GM21737 (cell line): ENCODE data around the gene RPA3.

ENCODE experiments used
- ATAC-seq: cut with Tn5 transposase; IDR thresholded peaks from one replicate; pipeline ENCODE4 v1.9.1; 2021; ENCODE audit warnings: mild to moderate bottlenecking, moderate library complexity; ENCODE audit not compliant: unreplicated experiment

RPA3 gene

DNA sequence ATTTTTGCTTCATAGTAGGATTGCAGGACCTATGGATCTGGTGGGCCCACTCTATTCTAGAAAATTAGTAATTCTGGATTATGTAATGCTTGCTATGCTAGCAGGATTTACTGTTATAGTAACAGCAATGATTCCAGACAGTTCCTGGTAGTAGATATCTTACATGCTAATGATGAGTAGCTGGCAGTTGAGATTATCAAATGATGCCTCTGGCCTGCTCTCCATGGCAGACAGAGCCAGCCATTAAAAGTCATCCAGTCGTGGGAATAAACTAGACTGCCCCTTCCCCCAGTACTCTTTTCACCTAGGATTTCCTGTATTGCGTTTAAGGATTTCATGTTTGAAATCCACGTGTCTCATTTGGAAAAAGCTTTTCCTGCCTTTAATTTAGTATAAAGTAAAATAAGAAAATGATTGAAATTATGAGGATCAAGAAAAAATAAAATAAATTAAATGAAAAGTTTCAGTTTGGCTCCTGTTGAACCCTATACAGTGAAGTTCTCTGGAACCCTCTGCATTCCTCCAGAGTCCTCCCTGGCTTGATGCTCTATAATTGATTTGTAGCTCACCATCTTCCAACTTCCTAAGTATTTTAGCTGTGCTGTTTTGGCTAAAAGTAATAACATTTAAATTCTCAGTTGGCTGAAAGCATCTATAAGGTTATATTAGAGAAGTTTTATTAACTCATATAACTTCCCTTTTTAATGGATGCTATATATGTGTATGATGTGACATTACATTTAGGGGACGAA is 63.3 kb downstream of the RPA3 start:
- ATAC-seq, result no peak

DNA sequence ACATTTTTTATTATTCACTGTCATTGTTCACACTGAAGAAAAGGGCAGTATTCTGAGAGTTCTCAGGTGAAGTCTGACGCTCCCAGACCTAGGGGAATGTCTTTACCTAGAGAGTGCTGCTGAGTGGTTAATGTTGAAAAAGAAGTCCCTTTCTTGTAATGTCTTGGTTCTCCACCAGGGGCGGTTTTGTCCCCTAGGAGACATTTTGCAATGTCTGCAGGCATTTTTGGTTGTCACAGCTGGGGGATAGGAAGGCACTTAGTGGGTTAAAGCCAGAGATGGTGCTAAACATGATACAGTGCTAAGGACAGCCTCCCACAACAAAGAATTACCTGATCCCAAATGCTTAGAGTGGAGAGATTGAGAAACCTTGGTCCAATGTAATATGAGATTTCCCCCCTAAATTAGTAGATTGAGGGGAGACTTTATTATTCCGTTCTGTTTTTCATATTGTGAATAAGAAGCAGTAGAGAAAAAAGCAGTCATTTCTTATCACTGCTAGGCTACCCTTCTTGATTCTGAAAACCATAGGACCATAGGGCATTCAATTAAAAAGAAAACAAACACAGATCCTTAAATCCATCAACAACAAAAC is 64.7 kb downstream of the RPA3 start:
- no peak for ATAC-seq

DNA sequence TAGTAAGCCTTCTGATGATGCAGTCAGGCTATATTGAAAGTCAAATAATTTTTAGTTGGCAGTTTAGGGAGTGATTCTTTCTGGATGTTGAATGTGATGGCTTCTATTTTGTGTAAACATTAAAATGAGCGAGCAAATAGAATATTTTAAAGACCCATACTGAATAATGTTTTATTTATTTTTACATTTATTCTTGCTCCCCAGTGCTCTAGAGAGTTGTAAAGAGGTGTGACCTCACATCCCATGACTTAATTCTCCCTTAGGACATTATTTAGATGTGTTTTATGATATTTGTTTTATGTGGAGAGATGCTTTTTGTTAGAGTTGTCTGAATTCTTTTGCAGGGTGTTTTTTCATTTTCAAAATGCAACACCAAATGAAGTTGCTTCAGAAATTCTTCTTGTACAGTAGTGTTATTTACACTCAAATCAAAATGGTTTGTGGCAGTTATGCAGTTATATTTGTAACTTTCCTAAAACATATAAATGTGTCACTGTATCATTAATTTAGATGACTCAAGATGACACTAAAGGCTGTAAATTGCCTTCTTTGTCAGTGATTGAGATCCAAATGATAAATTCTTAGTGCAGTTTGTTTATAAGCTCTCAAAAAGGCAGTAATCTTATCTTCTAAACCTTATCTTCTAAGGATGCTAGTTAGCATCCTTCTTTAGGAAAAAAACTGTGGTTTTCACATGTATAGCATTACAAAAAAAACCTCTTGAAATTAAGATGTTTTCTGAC is 65.4 kb downstream of the RPA3 start:
- no peak for ATAC-seq

DNA sequence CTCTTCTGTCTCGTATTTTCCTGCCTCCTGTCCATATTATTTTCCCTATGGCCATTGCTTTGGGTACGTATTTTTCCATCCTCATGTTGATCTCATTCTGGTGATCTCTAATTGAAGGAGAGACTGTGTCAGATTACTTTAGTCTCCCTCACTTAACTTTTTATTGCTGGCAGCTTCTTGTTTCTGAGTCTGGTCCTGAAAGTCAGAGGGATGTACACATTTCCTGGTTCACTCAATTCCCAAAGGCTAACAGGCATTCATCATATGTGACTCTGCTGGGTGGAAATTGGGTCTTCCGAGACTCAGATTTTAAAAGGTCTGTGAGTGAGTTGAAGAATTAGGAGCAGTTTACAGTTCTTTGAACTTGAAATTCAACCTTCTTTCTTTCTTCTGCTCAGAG is 66.9 kb downstream of the RPA3 start:
- no peak for ATAC-seq

DNA sequence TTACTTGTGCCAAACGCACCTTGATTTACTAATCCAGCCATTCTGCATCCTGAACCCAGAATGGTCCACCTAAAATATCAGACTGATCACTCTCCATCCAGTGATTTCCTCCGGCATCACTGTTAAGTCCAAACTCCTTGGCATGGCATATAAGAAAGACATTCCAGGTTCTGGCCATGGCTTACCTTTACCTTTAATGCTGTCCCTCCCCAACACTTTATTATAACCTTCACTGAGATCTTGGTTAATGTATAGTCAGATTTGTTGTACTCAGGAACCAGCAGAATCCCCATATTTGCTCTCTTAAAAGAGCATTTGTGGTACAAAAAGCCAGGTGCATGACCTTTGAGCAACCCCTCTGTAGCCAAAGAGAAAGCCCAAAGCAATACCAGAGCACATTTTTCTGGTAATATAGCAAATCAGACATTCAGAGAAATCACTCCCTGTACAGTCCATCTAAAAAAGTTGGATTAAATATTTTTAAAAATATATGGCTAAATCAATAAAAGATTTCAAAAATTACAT is 67.7 kb downstream of the RPA3 start:
- ATAC-seq, result no peak

DNA sequence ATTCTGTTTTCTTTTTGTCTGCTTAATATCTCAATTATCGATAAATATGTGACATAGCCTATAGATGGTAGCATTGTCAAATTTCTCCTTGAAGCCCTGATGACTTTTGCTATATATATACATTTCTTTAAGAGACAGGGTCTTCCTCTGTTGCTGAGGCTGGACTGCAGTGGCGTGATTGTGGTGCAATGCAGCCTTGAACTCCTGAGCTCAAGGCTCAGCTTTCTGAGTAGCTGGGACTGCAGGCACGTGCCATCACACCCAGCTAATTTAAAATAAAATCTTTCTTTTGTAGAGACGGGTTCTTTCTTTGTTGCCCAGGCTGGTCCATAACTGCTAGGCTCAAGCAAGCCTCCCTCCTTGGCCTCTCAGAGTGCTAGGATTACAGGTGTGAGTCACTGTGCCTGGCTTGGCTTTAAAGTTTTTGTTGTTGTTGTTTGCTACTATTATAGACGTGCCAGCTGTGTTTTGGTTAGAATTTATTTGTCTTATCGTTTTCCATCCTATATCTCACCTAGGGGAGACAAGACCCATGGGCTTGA is 70.8 kb downstream of the RPA3 start:
- no peak for ATAC-seq

DNA sequence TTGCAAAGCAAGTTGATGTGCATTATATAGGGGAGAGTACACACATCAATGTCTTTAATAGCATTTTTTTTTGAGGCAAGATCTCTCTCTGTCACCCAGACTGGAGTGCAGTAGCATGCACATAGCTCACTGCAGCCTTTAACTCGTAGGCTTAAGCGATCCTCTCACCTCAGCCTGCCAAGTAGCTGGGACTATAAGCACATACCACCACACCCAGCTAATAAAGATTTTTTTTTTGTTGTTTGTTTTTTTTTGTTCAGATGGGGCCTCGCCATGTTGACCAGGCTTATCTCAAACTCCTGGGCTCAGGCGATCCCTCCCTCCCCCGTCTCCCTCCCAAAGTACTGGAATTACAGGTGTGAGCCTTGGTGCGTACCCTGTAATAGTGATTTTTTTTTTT is 76.3 kb downstream of the RPA3 start:
- ATAC-seq, result no peak

DNA sequence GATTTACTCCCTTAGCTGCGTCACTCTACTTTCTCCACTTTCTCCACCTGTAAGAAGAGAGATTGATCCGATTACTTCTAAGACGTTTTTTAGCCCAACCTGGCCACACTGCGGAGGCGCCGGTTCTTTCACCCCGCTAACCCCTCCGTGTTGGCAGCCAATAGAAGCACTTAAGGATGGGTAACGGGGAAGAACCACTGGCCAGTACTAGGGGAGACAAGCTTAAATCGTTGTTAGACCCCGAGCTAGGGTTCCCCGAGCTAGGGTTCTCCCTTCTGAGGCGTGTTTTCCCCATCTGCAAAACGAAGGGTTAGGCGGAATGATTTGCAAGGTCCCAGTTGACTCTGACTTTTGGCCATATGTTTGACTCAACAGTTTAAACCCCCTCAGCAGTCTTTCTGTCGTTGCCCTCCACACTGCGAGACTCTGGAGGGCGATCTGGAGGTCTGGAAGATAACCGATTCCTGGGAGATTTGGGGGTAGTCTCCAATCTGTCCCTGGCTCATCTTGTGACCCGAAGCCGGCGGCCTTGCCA is 77.2 kb downstream of the RPA3 start:
- ATAC-seq, result peak; percentile 4

DNA sequence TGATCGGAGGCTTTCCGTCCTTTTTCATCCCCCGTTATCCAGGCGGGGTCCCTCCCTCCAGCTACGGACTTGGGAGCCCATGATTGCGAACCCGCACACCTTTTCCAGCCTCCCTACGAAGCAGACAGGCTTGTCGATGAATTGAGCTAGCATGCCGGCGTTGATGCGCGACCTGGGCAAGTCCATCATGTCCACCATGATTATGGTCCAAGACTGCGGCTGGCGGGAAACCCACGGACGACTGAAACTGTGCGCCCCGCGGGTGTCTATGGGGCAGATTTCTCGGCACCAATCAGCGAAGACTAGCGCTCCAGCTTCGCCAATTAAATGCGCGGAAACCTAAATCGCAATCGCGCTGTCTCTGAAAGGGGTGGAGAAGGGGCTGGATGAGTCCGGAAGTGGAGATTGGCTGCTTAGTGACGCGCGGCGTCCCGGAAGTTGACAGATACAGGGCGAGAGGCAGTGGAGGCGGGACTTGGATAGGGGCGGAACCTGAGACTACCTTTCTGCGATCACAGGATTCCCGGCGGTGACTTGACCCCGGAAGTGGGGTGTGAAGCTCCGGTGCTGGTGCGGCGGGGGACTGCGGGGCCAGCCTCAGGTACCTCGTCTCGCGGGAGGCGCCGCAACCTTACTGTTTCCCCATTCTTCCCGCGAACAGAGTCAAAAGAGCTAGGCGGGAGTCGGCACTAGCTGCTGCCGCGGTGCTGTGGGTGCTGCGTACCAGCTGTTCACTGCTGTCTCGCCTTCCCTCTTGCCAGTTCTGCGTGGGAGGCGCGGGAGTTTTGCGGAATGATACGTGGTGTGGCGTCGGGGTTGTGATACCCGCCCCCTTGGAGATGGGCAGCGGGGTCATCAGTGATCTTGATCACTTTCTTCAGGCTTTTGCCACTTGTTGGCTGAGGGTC is 77.9 kb downstream of the RPA3 start, which contains the start of gene UMAD1:
TSS of gene UMAD1 (plus strand) at position 532 of the 908 bp plus-strand sequence. CDS start 32,620 bp downstream, outside the sequence.
- peak; percentile 98 for ATAC-seq

DNA sequence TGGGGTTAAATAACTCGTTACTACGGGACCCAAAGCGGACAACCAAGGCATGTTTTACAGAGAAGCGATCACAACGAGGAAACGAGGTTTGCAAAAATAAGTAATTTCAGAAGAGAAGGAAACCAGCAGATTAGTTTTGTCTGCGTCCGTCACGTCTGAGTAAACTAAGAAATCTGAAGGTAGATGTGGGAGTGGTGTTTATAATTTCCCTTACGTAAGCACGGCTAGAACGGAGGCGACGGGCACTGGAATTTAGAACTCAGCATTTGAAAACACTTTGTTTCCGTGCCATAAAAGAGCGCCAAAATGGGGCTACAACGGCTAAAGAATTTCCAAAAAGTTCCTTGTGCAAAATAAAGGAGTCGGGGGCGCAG is 78.6 kb downstream of the RPA3 start:
- no peak for ATAC-seq

DNA sequence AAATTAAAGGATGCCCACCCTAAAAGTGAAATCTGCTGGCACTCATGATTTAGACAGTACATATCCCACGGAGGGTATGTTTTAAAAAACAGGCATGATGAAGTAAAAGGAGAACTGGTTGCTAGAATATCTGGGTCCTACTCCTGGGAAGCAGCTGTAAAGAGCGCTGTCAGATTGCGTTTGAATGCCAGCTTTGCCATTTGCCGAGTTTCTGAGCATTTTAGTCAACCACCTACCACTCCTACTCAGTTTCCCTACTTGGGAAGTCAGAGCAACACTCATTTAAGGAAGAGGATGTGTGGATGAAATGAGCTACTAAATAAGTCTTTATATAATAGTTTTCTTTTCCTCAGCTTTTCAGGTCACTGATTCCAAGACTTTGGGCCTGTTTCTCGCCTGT is 79.0 kb downstream of the RPA3 start:
- no peak for ATAC-seq

DNA sequence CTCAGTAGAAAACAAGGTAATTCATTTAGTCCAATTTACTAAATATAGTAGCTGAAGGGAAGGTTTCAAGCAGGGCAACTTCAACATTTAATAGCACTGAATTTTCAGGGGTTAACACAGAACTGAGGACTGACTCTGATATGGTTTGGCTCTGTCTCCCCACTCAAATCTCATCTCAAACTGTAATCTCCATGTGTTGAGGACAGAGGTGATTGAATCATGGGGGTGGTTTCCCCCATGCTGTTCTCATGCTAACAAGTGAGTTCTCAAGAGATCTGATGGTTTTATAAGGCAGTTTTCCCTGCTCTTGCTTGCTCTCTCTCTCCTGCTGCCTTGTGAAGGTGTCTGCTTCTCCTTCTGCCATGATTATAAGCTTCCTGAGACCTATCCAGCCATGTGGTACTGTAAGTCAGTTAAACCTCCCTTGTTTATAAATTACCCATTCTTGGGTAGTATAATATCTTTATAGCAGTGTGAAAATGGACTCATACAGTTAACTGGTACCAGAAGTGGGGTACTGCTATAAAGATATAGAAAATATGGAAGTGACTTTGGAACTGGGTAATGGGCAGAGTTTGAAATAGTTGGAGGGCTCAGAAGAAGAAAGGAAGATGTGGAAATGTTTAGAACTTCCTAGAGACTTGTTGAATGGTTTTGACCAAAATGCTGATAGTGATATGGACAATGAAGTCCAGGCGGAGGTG is 87.6 kb downstream of the RPA3 start:
- no peak for ATAC-seq

DNA sequence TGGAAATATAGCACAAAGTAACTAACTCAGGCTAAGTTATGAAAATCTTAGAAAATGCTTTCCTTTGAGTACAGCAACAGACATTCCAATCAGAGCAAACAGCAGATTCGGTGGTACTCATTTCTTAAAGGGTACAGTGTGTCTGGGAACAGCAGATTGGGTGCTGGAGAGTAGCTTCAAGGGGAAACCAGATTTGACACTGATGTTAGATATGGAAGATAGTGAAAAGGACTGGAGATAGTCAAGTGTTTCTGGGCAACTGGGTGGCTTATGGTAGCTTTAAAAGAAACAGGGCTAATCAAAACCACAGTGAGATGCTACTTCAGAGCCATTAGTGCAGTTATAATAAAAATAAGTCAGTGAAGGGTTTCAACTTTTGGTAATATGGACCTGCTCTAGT is 89.9 kb downstream of the RPA3 start:
- ATAC-seq, result no peak

DNA sequence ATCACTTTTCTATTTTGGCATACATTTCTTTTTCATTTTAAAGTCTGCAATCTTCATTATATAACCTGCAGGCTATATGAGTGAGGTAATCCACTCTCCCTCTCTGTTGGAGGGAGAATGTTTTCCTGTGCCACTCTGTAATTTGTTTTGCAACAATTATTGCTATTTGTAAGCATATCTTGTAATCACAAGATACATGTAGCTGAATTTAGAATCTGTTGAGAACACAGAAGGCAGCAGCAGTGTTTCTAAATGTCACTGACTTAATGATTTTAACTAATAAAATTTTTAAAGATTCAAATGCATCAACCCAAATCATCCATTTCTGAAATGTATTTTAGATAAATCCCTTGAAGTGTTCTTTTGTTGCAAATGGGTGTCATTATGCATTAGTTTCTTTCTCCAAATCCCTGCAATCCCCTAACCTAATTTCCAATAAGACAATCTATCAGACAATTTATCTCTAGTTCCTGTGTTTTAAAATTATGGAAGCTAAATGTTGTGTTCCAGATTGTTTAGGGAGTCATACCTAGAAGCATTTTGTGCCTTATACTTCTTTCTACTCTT is 97.7 kb downstream of the RPA3 start:
- ATAC-seq, result no peak

DNA sequence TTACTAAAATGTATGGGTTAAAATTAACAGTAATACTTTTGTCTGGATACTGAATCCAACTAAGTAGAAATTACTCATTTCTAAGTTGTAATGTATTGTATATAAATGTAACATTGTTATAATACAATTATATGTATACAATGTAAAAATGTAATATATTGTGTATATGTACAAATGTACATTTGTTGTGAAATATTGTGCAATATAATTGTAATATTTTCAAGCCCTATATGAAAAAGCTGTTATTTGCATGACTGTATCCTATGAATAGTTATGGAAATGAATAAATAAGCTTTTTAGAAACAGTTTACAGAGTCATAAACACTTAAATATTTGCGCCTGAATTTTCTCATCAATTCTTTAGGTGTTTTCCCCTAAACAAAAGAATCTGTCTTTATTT is 98.2 kb downstream of the RPA3 start:
- no peak for ATAC-seq

DNA sequence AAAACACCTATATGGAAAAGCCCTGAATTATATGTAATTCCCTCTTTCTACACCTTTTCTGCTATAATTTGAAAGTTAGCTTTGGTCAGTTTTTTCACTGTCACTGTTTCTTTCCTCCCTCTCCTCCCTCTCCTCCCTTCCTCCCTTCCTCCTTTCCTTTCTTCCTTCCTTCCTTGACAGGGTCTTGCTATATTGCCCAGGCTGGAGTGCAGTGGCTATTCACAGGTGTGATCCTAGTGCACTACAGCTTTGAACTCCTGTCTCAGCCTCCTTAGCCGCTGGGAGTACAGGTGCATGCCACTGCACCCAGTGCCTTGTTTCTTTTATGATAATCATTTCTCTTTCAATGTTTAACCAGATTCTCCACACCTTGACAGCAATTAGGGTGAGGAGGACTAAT is 100.0 kb downstream of the RPA3 start:
- no peak for ATAC-seq

DNA sequence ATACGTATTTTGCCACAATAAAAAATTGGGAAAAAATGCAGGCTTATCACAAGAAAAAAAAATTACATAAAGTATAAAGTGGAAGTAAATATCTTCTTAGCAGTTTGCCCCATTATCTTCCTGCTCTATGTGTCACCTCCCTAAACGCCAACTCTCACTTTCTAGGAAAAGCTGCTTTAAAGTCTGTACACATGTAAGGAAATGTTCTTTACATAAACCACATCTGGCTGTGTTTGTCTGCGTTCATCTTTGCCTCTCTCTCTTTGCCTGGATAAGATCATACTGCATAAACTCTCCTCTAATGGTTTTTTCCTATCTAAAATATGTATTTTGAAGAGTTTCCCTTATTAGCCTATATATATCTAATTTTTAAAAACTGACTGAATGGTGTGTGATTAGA is 100.9 kb downstream of the RPA3 start:
- ATAC-seq, result no peak

DNA sequence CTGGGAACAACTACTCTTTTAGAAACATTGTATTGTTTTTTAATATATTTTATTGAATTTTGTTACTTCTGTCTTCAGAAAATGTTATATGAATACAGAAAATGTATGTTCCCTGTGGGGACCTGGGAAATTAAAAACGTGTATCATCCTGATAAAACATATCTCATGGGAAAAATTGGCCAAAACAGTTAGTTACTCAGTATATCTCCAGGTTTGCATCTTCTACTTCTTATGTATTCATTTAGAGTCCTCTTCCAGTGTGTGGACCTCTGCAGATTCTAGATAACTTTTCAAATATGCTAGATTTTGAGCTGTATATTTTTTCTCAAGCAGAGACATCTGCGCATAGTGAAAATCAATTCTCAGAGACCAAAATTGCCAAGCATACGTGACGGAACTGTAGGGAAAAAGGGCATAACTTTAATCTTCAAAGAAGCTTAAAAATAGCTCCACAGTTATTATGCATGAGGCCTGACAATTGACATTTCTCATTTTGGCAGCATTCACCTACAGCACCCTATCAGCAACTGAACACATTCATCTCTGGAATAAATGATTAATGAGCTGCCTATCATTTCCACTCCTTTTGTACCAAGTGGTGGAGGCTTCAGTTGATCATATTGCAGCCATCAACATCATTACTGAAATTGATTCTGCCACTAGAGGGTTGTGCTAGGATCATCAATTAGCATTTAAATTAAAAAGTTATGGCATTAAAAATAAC is 104.2 kb downstream of the RPA3 start:
- ATAC-seq, result no peak

DNA sequence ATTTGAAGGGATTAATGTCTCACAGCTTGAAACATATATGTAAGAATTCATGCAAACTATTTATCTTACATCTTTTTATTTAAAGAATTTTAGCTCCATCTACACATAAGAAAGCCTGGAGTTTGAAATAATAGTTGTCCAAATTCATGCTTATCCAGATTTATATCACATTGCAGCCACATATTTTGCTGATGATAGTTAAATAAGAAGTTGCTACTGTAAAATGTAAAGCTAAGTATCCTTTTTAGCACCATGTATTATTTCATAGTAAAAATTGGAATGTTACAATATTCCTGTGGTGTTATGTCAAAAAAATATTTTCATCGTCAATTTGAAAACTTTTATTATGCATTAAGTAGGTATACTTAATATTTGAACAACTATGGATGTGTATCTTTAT is 105.2 kb downstream of the RPA3 start:
- ATAC-seq, result no peak
